ENCODE measurements around the gene MYOM3.

MYOM3 gene

GRCh38 chr1:24095140-24095859 lies 16.6 kb downstream of the MYOM3 start:
- no peak overlapping the region for H3K4me3 Mint-ChIP-seq

DNA sequence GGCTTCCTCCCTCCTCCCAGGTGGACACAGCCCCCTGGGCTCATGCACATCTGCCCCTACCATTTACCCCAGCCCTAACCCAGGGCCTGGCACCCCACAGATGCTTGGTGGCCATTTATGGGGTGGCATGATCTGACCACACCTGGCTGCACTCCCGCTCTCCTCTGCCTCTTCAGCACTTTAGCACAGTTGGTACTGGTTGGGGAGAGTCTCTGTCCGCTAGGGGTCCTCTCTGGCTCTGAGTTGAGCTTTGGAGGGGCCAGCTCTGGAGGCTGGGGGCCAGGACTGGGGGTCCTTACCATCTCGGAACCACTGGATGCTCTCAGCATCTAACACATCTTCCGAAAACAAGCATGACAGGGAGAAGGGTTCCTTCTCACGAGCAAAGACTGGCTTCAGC lies 17.4 kb downstream of the MYOM3 start:
- H3K27me3 Mint-ChIP-seq = peaks cover 39% of the 10 kb centered on the region
- no peaks in the 10 kb centered on the region for H3K36me3 Mint-ChIP-seq (ENCODE audit: insufficient read depth)
- H3K27ac Mint-ChIP-seq (ENCODE audit: low read depth) = no peak overlapping the region
- H3K4me3 Mint-ChIP-seq = no peak overlapping the region
- DNase-seq (ENCODE audit: low spot score in 2 of 2) = no peak
- H3K9me3 Mint-ChIP-seq = no peaks in the 10 kb centered on the region
- H3K4me1 Mint-ChIP-seq = no peaks in the 10 kb centered on the region
- ATAC-seq (replicated peaks; ENCODE audit: extremely low read depth, poor library complexity, severe bottlenecking) = no peak

More at GRCh38 chr1:24095140-24095859, 16.6 kb downstream of the MYOM3 start:
- Mint-ChIP-seq H3K36me3 (ENCODE audit: insufficient read depth) (no peaks in the 10 kb centered on the region), H3K27ac (ENCODE audit: low read depth) (no peak overlapping the region), H3K9me3 (no peaks in the 10 kb centered on the region), H3K27me3 (peaks cover 34% of the 10 kb centered on the region), H3K4me1 (no peaks in the 10 kb centered on the region)
- ATAC-seq (replicated peaks; ENCODE audit: extremely low read depth, poor library complexity, severe bottlenecking) (no peak), DNase-seq (ENCODE audit: low spot score in 2 of 2) (no peak)

GRCh38 chr1:24093732-24094131 lies 18.2 kb downstream of the MYOM3 start:
- DNase-seq (ENCODE audit: low spot score in 2 of 2) (no peak), ATAC-seq (replicated peaks; ENCODE audit: extremely low read depth, poor library complexity, severe bottlenecking) (no peak)
- H3K9me3 Mint-ChIP-seq = no peaks in the 10 kb centered on the region
- no peaks in the 10 kb centered on the region for H3K4me1 Mint-ChIP-seq
- H3K27ac Mint-ChIP-seq (ENCODE audit: low read depth) = no peak overlapping the region
- H3K36me3 Mint-ChIP-seq (ENCODE audit: insufficient read depth) = no peaks in the 10 kb centered on the region
- no peak overlapping the region for H3K4me3 Mint-ChIP-seq
- peaks cover 39% of the 10 kb centered on the region for H3K27me3 Mint-ChIP-seq

DNA sequence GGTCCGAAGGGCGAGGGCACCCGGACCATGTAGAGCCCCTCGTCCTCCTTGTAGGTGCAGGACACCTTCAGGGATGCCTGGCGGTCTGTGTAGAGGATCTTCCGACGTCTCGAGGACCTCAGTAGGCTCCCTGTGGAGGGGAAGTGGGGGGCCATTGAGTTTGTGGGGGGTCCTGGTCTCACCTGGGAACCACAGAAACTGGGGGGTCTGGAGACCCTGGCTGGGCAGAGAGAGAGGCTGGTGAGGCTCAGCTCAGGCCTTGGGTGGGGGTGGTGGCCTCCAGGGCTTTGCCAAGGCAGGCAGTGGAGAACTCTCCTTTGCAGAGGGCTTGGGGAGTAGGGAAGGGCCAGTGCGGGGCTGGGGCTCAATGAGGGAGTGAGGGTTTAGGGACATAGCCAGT lies 19.0 kb downstream of the MYOM3 start:
- DNase-seq (ENCODE audit: low spot score in 2 of 2) = no peak
- H3K36me3 Mint-ChIP-seq (ENCODE audit: insufficient read depth) = no peaks in the 10 kb centered on the region
- no peak overlapping the region for H3K4me3 Mint-ChIP-seq
- H3K9me3 Mint-ChIP-seq = no peaks in the 10 kb centered on the region
- H3K4me1 Mint-ChIP-seq = no peaks in the 10 kb centered on the region
- H3K27ac Mint-ChIP-seq (ENCODE audit: low read depth) = no peak overlapping the region
- no peak for ATAC-seq (replicated peaks; ENCODE audit: extremely low read depth, poor library complexity, severe bottlenecking)
- peaks cover 40% of the 10 kb centered on the region for H3K27me3 Mint-ChIP-seq

DNA sequence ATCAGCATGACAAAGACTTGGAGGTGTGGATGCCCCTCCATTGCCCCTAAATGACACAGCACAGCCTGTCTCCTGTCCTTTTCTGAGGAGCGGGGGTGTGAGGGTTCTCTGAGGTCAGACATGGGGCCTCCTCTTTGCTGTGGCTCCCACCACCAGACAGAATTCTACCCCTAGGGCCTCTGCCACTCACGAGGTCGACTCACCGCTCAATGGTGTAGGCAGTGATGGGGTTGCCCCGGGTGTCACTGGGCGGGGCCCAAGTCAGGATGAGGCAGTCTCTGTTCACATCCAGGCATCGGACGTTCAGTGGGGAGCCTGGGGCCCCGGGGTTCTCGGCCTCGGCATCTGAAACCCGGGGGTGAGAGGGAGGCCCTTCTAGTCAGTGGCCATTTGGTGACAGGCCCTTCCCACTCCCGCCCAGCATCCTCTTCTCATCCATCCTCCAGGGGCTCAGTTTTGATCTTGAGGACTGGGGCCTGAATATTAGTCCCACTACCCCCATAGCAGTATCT lies 19.9 kb downstream of the MYOM3 start:
- no peak for DNase-seq (ENCODE audit: low spot score in 2 of 2)
- H3K4me1 Mint-ChIP-seq = no peaks in the 10 kb centered on the region
- H3K27ac Mint-ChIP-seq (ENCODE audit: low read depth) = no peak overlapping the region
- peaks cover 49% of the 10 kb centered on the region for H3K27me3 Mint-ChIP-seq
- no peak for ATAC-seq (replicated peaks; ENCODE audit: extremely low read depth, poor library complexity, severe bottlenecking)
- no peaks in the 10 kb centered on the region for H3K9me3 Mint-ChIP-seq
- peaks cover 2% of the 10 kb centered on the region for H3K36me3 Mint-ChIP-seq (ENCODE audit: insufficient read depth)
- no peak overlapping the region for H3K4me3 Mint-ChIP-seq

- Mint-ChIP-seq H3K36me3 (ENCODE audit: insufficient read depth) (peaks cover 2% of the 10 kb centered on the region), H3K9me3 (no peaks in the 10 kb centered on the region), H3K27me3 (peaks cover 46% of the 10 kb centered on the region), H3K27ac (ENCODE audit: low read depth) (no peak overlapping the region), H3K4me1 (no peaks in the 10 kb centered on the region), H3K4me3 (no peak overlapping the region)
- ATAC-seq (replicated peaks; ENCODE audit: extremely low read depth, poor library complexity, severe bottlenecking) = no peak
- DNase-seq (ENCODE audit: low spot score in 2 of 2) = no peak
These were observed 21.2 kb downstream of the MYOM3 start for GRCh38 chr1:24090736-24091135.

GRCh38 chr1:24089743-24090555 lies 22.0 kb downstream of the MYOM3 start:
- Mint-ChIP-seq H3K36me3 (ENCODE audit: insufficient read depth) (peaks cover 2% of the 10 kb centered on the region), H3K27ac (ENCODE audit: low read depth) (no peak overlapping the region), H3K9me3 (no peaks in the 10 kb centered on the region), H3K4me3 (no peak overlapping the region), H3K27me3 (peaks cover 40% of the 10 kb centered on the region), H3K4me1 (no peaks in the 10 kb centered on the region)
- DNase-seq (ENCODE audit: low spot score in 2 of 2) (no peak), ATAC-seq (replicated peaks; ENCODE audit: extremely low read depth, poor library complexity, severe bottlenecking) (no peak)

GRCh38 chr1:24089027-24089742 lies 22.8 kb downstream of the MYOM3 start:
- H3K27ac Mint-ChIP-seq (ENCODE audit: low read depth) = no peak overlapping the region
- no peaks in the 10 kb centered on the region for H3K4me1 Mint-ChIP-seq
- ATAC-seq (replicated peaks; ENCODE audit: extremely low read depth, poor library complexity, severe bottlenecking) = no peak

GRCh38 chr1:24086466-24086865 lies 25.5 kb downstream of the MYOM3 start:
- Mint-ChIP-seq H3K27me3 (peaks cover 23% of the 10 kb centered on the region), H3K27ac (ENCODE audit: low read depth) (no peak overlapping the region), H3K4me1 (no peaks in the 10 kb centered on the region), H3K36me3 (ENCODE audit: insufficient read depth) (peaks cover 2% of the 10 kb centered on the region), H3K4me3 (no peak overlapping the region), H3K9me3 (no peaks in the 10 kb centered on the region)
- ATAC-seq (replicated peaks; ENCODE audit: extremely low read depth, poor library complexity, severe bottlenecking) (no peak), DNase-seq (ENCODE audit: low spot score in 2 of 2) (no peak)

More at GRCh38 chr1:24089027-24089742, 22.8 kb downstream of the MYOM3 start:
- Mint-ChIP-seq H3K4me3 (no peak overlapping the region), H3K9me3 (no peaks in the 10 kb centered on the region), H3K27me3 (peaks cover 35% of the 10 kb centered on the region), H3K36me3 (ENCODE audit: insufficient read depth) (peaks cover 2% of the 10 kb centered on the region)
- DNase-seq (ENCODE audit: low spot score in 2 of 2) = no peak

GRCh38 chr1:24085546-24085945 lies 26.4 kb downstream of the MYOM3 start:
- H3K9me3 Mint-ChIP-seq = no peaks in the 10 kb centered on the region
- H3K4me1 Mint-ChIP-seq = no peaks in the 10 kb centered on the region
- peaks cover 23% of the 10 kb centered on the region for H3K27me3 Mint-ChIP-seq
- no peak overlapping the region for H3K27ac Mint-ChIP-seq (ENCODE audit: low read depth)
- peaks cover 2% of the 10 kb centered on the region for H3K36me3 Mint-ChIP-seq (ENCODE audit: insufficient read depth)
- DNase-seq (ENCODE audit: low spot score in 2 of 2) (no peak), ATAC-seq (replicated peaks; ENCODE audit: extremely low read depth, poor library complexity, severe bottlenecking) (no peak)
- H3K4me3 Mint-ChIP-seq = no peak overlapping the region

GRCh38 chr1:24085007-24085406 lies 26.9 kb downstream of the MYOM3 start:
- Mint-ChIP-seq H3K4me1 (no peaks in the 10 kb centered on the region), H3K27ac (ENCODE audit: low read depth) (no peak overlapping the region), H3K4me3 (no peak overlapping the region), H3K36me3 (ENCODE audit: insufficient read depth) (peaks cover 2% of the 10 kb centered on the region), H3K27me3 (peaks cover 18% of the 10 kb centered on the region), H3K9me3 (no peaks in the 10 kb centered on the region)
- DNase-seq (ENCODE audit: low spot score in 2 of 2) (no peak), ATAC-seq (replicated peaks; ENCODE audit: extremely low read depth, poor library complexity, severe bottlenecking) (no peak)

DNA sequence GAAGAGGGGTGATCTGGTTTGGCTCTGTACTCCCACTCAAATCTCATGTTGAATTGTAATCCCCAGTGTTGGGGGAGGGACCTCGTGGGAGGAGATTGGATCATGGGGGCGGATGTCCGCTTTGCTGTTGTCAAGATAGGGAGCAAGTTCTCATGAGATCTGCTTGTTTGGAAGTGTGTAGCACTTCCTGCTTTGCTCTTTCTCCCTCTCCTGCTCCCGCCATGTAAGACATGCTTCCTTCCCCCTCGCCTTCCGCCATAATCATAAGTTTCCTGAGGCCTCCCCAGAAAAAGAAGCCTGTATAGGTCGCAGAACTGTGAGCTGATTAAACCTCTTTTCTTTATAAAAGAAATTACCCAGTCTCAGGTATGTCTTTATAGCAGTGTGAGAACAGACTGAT lies 27.9 kb downstream of the MYOM3 start:
- Mint-ChIP-seq H3K27me3 (peaks cover 15% of the 10 kb centered on the region), H3K27ac (ENCODE audit: low read depth) (no peak overlapping the region), H3K4me1 (no peaks in the 10 kb centered on the region), H3K4me3 (no peak overlapping the region), H3K9me3 (no peaks in the 10 kb centered on the region), H3K36me3 (ENCODE audit: insufficient read depth) (peaks cover 2% of the 10 kb centered on the region)
- DNase-seq (ENCODE audit: low spot score in 2 of 2) (no peak), ATAC-seq (replicated peaks; ENCODE audit: extremely low read depth, poor library complexity, severe bottlenecking) (no peak)

Data from central memory CD8-positive, alpha-beta T cell (primary cell).